Measurements from ENCODE around the gene FAF2.

The FAF2 gene

GRCh38 chr5:176499273-176499672 is 51.1 kb downstream of the FAF2 start:
- no peaks in the 10 kb centered on the region for H3K4me1 ChIP-seq (ENCODE audit: control insufficient read depth, low read depth, low read length)
- no peaks in the 10 kb centered on the region for H3K27me3 ChIP-seq (ENCODE audit: insufficient read depth, low read length, poor library complexity)
- no peak overlapping the region for H3K18ac ChIP-seq (ENCODE audit: low read length)
- no peak overlapping the region for H3K23ac ChIP-seq (ENCODE audit: low read length)
- H2AK5ac ChIP-seq (ENCODE audit: low read length): no peak overlapping the region
- no peak overlapping the region for H4K5ac ChIP-seq (ENCODE audit: low read length)
- DNase-seq: no peak
- WGBS (ENCODE audit: extremely low coverage, insufficient coverage, low lambda C conversion rate): no CpG with 5 or more reads among the region's 5 CpGs
- H2BK15ac ChIP-seq (replicated peaks; ENCODE audit: low read depth): no peak overlapping the region
- H4K8ac ChIP-seq (ENCODE audit: low read depth, low read length): no peak overlapping the region
- no peak overlapping the region for H3K56ac ChIP-seq (ENCODE audit: low read length)
- H3K27ac ChIP-seq (ENCODE audit: low read depth, low read length): no peak overlapping the region
- H3K36me3 ChIP-seq (ENCODE audit: control insufficient read depth, insufficient read depth, low read length): peaks cover 9% of the 10 kb centered on the region
- no peak overlapping the region for H3K4me2 ChIP-seq (ENCODE audit: low read length)
- no peak overlapping the region for H2BK120ac ChIP-seq (ENCODE audit: low read depth, low read length)
- H3K4ac ChIP-seq (ENCODE audit: low read depth, low read length): no peak overlapping the region
- H2BK5ac ChIP-seq (ENCODE audit: low read length): no peak overlapping the region
- H3K79me1 ChIP-seq (ENCODE audit: low read length): no peaks in the 10 kb centered on the region
- H3K4me3 ChIP-seq (ENCODE audit: low read length): no peak overlapping the region
- no peak overlapping the region for H3K9ac ChIP-seq (ENCODE audit: low read length)
- H3K79me2 ChIP-seq (ENCODE audit: control insufficient read depth, insufficient read depth, low read length): no peaks in the 10 kb centered on the region

- H3K79me2 ChIP-seq (ENCODE audit: control insufficient read depth, insufficient read depth, low read length): no peaks in the 10 kb centered on the region
- H3K4ac ChIP-seq (ENCODE audit: low read depth, low read length): no peak overlapping the region
- no peaks in the 10 kb centered on the region for H3K79me1 ChIP-seq (ENCODE audit: low read length)
- H2BK120ac ChIP-seq (ENCODE audit: low read depth, low read length): no peak overlapping the region
- H3K4me3 ChIP-seq (ENCODE audit: low read length): no peak overlapping the region
- no peak overlapping the region for H2BK5ac ChIP-seq (ENCODE audit: low read length)
- H2BK15ac ChIP-seq (replicated peaks; ENCODE audit: low read depth): no peak overlapping the region
- H2AK5ac ChIP-seq (ENCODE audit: low read length): no peak overlapping the region
- WGBS (ENCODE audit: extremely low coverage, insufficient coverage, low lambda C conversion rate): no CpG with 5 or more reads among the region's 3 CpGs
- H4K8ac ChIP-seq (ENCODE audit: low read depth, low read length): no peak overlapping the region
- no peak overlapping the region for H3K27ac ChIP-seq (ENCODE audit: low read depth, low read length)
- peaks cover 9% of the 10 kb centered on the region for H3K36me3 ChIP-seq (ENCODE audit: control insufficient read depth, insufficient read depth, low read length)
- H3K23ac ChIP-seq (ENCODE audit: low read length): no peak overlapping the region
- H3K4me1 ChIP-seq (ENCODE audit: control insufficient read depth, low read depth, low read length): no peaks in the 10 kb centered on the region
- no peak overlapping the region for H4K5ac ChIP-seq (ENCODE audit: low read length)
- no peaks in the 10 kb centered on the region for H3K27me3 ChIP-seq (ENCODE audit: insufficient read depth, low read length, poor library complexity)
- no peak overlapping the region for H3K9ac ChIP-seq (ENCODE audit: low read length)
- DNase-seq: no peak
- no peak overlapping the region for H3K18ac ChIP-seq (ENCODE audit: low read length)
- no peak overlapping the region for H3K56ac ChIP-seq (ENCODE audit: low read length)
- no peak overlapping the region for H3K4me2 ChIP-seq (ENCODE audit: low read length)
Measured at GRCh38 chr5:176500511-176500910, 52.3 kb downstream of the FAF2 start.

GRCh38 chr5:176501333-176501732 is 53.1 kb downstream of the FAF2 start:
- no peak overlapping the region for H3K18ac ChIP-seq (ENCODE audit: low read length)
- H2BK5ac ChIP-seq (ENCODE audit: low read length): no peak overlapping the region
- no peak overlapping the region for H3K27ac ChIP-seq (ENCODE audit: low read depth, low read length)
- H3K4ac ChIP-seq (ENCODE audit: low read depth, low read length): no peak overlapping the region
- H2BK120ac ChIP-seq (ENCODE audit: low read depth, low read length): no peak overlapping the region
- no peak for DNase-seq
- H3K79me1 ChIP-seq (ENCODE audit: low read length): no peaks in the 10 kb centered on the region
- H2AK5ac ChIP-seq (ENCODE audit: low read length): no peak overlapping the region
- H4K8ac ChIP-seq (ENCODE audit: low read depth, low read length): no peak overlapping the region
- no peaks in the 10 kb centered on the region for H3K4me1 ChIP-seq (ENCODE audit: control insufficient read depth, low read depth, low read length)
- peaks cover 7% of the 10 kb centered on the region for H3K36me3 ChIP-seq (ENCODE audit: control insufficient read depth, insufficient read depth, low read length)
- no peak overlapping the region for H2BK15ac ChIP-seq (replicated peaks; ENCODE audit: low read depth)
- H3K23ac ChIP-seq (ENCODE audit: low read length): no peak overlapping the region
- H3K9ac ChIP-seq (ENCODE audit: low read length): no peak overlapping the region
- no peak overlapping the region for H4K5ac ChIP-seq (ENCODE audit: low read length)
- no peak overlapping the region for H3K56ac ChIP-seq (ENCODE audit: low read length)
- H3K4me2 ChIP-seq (ENCODE audit: low read length): no peak overlapping the region
- no CpG with 5 or more reads among the region's 1 CpG for WGBS (ENCODE audit: extremely low coverage, insufficient coverage, low lambda C conversion rate)
- H3K27me3 ChIP-seq (ENCODE audit: insufficient read depth, low read length, poor library complexity): no peaks in the 10 kb centered on the region
- H3K79me2 ChIP-seq (ENCODE audit: control insufficient read depth, insufficient read depth, low read length): no peaks in the 10 kb centered on the region
- no peak overlapping the region for H3K4me3 ChIP-seq (ENCODE audit: low read length)

GRCh38 chr5:176503496-176503895 is 55.3 kb downstream of the FAF2 start:
- Histone ChIP-seq H2BK120ac (ENCODE audit: low read depth, low read length) (no peak overlapping the region), H3K27ac (ENCODE audit: low read depth, low read length) (no peak overlapping the region), H3K56ac (ENCODE audit: low read length) (no peak overlapping the region), H3K79me1 (ENCODE audit: low read length) (no peaks in the 10 kb centered on the region), H4K5ac (ENCODE audit: low read length) (no peak overlapping the region), H3K4ac (ENCODE audit: low read depth, low read length) (no peak overlapping the region), H3K18ac (ENCODE audit: low read length) (no peak overlapping the region), H3K4me2 (ENCODE audit: low read length) (no peak overlapping the region), H3K23ac (ENCODE audit: low read length) (no peak overlapping the region), H3K79me2 (ENCODE audit: control insufficient read depth, insufficient read depth, low read length) (no peaks in the 10 kb centered on the region), H2AK5ac (ENCODE audit: low read length) (no peak overlapping the region), H3K36me3 (ENCODE audit: control insufficient read depth, insufficient read depth, low read length) (peaks cover 15% of the 10 kb centered on the region), H3K4me1 (ENCODE audit: control insufficient read depth, low read depth, low read length) (no peaks in the 10 kb centered on the region), H3K4me3 (ENCODE audit: low read length) (no peak overlapping the region), H2BK15ac (replicated peaks; ENCODE audit: low read depth) (no peak overlapping the region), H2BK5ac (ENCODE audit: low read length) (no peak overlapping the region), H3K27me3 (ENCODE audit: insufficient read depth, low read length, poor library complexity) (no peaks in the 10 kb centered on the region), H4K8ac (ENCODE audit: low read depth, low read length) (no peak overlapping the region), H3K9ac (ENCODE audit: low read length) (no peak overlapping the region)
- WGBS (ENCODE audit: extremely low coverage, insufficient coverage, low lambda C conversion rate): no CpG with 5 or more reads among the region's 5 CpGs
- no peak for DNase-seq

- no peaks in the 10 kb centered on the region for H3K27me3 ChIP-seq (ENCODE audit: insufficient read depth, low read length, poor library complexity)
- no CpG with 5 or more reads among the region's 2 CpGs for WGBS (ENCODE audit: extremely low coverage, insufficient coverage, low lambda C conversion rate)
- H3K4me3 ChIP-seq (ENCODE audit: low read length): no peak overlapping the region
- no peaks in the 10 kb centered on the region for H3K79me2 ChIP-seq (ENCODE audit: control insufficient read depth, insufficient read depth, low read length)
- H3K27ac ChIP-seq (ENCODE audit: low read depth, low read length): no peak overlapping the region
- no peak overlapping the region for H3K9ac ChIP-seq (ENCODE audit: low read length)
- no peak overlapping the region for H4K8ac ChIP-seq (ENCODE audit: low read depth, low read length)
- H2BK120ac ChIP-seq (ENCODE audit: low read depth, low read length): no peak overlapping the region
- peaks cover 14% of the 10 kb centered on the region for H3K36me3 ChIP-seq (ENCODE audit: control insufficient read depth, insufficient read depth, low read length)
- H3K4ac ChIP-seq (ENCODE audit: low read depth, low read length): no peak overlapping the region
- no peak overlapping the region for H2BK15ac ChIP-seq (replicated peaks; ENCODE audit: low read depth)
- no peak overlapping the region for H3K23ac ChIP-seq (ENCODE audit: low read length)
- no peak overlapping the region for H2BK5ac ChIP-seq (ENCODE audit: low read length)
- no peak overlapping the region for H3K4me2 ChIP-seq (ENCODE audit: low read length)
- DNase-seq: no peak
- H3K18ac ChIP-seq (ENCODE audit: low read length): no peak overlapping the region
- H3K56ac ChIP-seq (ENCODE audit: low read length): no peak overlapping the region
- no peak overlapping the region for H2AK5ac ChIP-seq (ENCODE audit: low read length)
- H4K5ac ChIP-seq (ENCODE audit: low read length): no peak overlapping the region
- H3K79me1 ChIP-seq (ENCODE audit: low read length): no peaks in the 10 kb centered on the region
- no peaks in the 10 kb centered on the region for H3K4me1 ChIP-seq (ENCODE audit: control insufficient read depth, low read depth, low read length)
Measured at GRCh38 chr5:176507911-176508310, 59.7 kb downstream of the FAF2 start.

GRCh38 chr5:176508603-176509002 is 60.4 kb downstream of the FAF2 start:
- H4K5ac ChIP-seq (ENCODE audit: low read length): no peak overlapping the region
- H3K18ac ChIP-seq (ENCODE audit: low read length): no peak overlapping the region
- no peak overlapping the region for H3K56ac ChIP-seq (ENCODE audit: low read length)
- no peaks in the 10 kb centered on the region for H3K4me1 ChIP-seq (ENCODE audit: control insufficient read depth, low read depth, low read length)
- H3K36me3 ChIP-seq (ENCODE audit: control insufficient read depth, insufficient read depth, low read length): peaks cover 14% of the 10 kb centered on the region
- H3K9ac ChIP-seq (ENCODE audit: low read length): no peak overlapping the region
- no peak overlapping the region for H3K4me2 ChIP-seq (ENCODE audit: low read length)
- H4K8ac ChIP-seq (ENCODE audit: low read depth, low read length): no peak overlapping the region
- no peak overlapping the region for H3K27ac ChIP-seq (ENCODE audit: low read depth, low read length)
- H3K4ac ChIP-seq (ENCODE audit: low read depth, low read length): no peak overlapping the region
- no peak overlapping the region for H3K4me3 ChIP-seq (ENCODE audit: low read length)
- H2BK15ac ChIP-seq (replicated peaks; ENCODE audit: low read depth): no peak overlapping the region
- H2AK5ac ChIP-seq (ENCODE audit: low read length): no peak overlapping the region
- H2BK5ac ChIP-seq (ENCODE audit: low read length): no peak overlapping the region
- H3K79me2 ChIP-seq (ENCODE audit: control insufficient read depth, insufficient read depth, low read length): no peaks in the 10 kb centered on the region
- no peak for DNase-seq
- no peaks in the 10 kb centered on the region for H3K79me1 ChIP-seq (ENCODE audit: low read length)
- H3K23ac ChIP-seq (ENCODE audit: low read length): no peak overlapping the region
- no CpG with 5 or more reads among the region's 4 CpGs for WGBS (ENCODE audit: extremely low coverage, insufficient coverage, low lambda C conversion rate)
- no peak overlapping the region for H2BK120ac ChIP-seq (ENCODE audit: low read depth, low read length)
- H3K27me3 ChIP-seq (ENCODE audit: insufficient read depth, low read length, poor library complexity): no peaks in the 10 kb centered on the region
